GM06990 (cell line): ENCODE results near the gene DNAJA3.

Experiments
- DNase-seq: peaks from one replicate; pipeline ENCODE4 v3.0.0-alpha.2; 2011; ENCODE audit not compliant: insufficient read length; ENCODE audit errors: extremely low read depth
- H3K27me3 ChIP-seq: replicated peaks from 2 replicates; pipeline ENCODE4 v1.6.0; 2011; ENCODE audit warnings: low read length; ENCODE audit not compliant: control insufficient read depth, insufficient read depth
- H3K36me3 ChIP-seq: 2 replicates; pipeline ENCODE4 v1.5.1; 2011; ENCODE audit warnings: low read length; ENCODE audit not compliant: control insufficient read depth, insufficient read depth
- H3K4me3 ChIP-seq: replicated peaks from 2 replicates; pipeline ENCODE4 v1.5.1; 2011; ENCODE audit warnings: low read depth, mild to moderate bottlenecking, control low read depth, low read length
- TF ChIP-seq, protein P1 (sequence below): IDR thresholded peaks from 2 replicates; pipeline ENCODE4 v1.5.1; 2011; ENCODE audit warnings: low read length, control low read depth, mild to moderate bottlenecking, inconsistent platforms; ENCODE audit not compliant: insufficient read depth, poor library complexity, severe bottlenecking

Gene DNAJA3

GRCh38 chr16:4491898-4492297 lies 66.2 kb downstream of the DNAJA3 start:
- Histone ChIP-seq H3K36me3 (no peaks in the 10 kb centered on the region; the same call in 1 of the 2 replicates), H3K27me3 (no peaks in the 10 kb centered on the region), H3K4me3 (no peak overlapping the region)
- TF ChIP-seq, protein P1, sequence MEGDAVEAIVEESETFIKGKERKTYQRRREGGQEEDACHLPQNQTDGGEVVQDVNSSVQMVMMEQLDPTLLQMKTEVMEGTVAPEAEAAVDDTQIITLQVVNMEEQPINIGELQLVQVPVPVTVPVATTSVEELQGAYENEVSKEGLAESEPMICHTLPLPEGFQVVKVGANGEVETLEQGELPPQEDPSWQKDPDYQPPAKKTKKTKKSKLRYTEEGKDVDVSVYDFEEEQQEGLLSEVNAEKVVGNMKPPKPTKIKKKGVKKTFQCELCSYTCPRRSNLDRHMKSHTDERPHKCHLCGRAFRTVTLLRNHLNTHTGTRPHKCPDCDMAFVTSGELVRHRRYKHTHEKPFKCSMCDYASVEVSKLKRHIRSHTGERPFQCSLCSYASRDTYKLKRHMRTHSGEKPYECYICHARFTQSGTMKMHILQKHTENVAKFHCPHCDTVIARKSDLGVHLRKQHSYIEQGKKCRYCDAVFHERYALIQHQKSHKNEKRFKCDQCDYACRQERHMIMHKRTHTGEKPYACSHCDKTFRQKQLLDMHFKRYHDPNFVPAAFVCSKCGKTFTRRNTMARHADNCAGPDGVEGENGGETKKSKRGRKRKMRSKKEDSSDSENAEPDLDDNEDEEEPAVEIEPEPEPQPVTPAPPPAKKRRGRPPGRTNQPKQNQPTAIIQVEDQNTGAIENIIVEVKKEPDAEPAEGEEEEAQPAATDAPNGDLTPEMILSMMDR: no peak
- no peak for DNase-seq

DNA sequence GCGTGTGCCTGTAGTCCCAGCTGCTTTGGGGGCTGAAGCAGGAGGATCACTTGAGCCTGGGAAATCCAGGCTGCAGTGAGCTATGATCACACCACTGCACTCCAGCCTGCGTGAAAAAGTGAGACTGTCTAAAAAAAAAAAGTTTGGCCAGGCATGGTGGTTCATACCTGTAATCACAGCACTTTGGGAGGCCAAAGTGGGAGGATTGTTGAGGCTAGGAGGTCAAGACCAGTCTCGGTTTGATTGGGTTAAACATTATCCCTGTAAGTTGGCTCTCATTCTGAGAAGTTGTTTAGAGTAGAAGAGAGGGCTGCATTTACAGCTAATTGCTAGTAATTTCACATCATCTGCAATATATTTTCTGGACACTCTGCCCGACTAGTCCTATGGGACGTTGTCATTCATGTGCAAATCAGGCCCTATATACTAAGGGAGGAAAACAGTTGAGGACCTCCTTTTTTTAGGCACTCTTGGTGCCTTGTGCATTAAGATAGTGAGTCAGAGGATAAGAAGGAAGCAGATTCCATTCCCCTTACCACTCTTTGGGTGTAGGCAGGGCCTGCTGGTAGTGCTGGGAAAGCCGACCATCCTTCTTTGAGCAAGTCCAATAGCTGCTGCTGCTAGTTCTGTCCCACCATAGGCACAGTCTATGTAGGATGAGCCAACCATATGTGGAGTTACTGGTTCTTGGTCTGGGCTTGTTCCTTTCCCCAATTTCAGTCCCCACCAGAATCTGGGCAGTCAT lies 69.2 kb downstream of the DNAJA3 start:
- TF ChIP-seq, protein P1: no peak
- Histone ChIP-seq H3K36me3 (peaks cover 1% of the 10 kb centered on the region; the same call in 1 of the 2 replicates), H3K27me3 (no peaks in the 10 kb centered on the region), H3K4me3 (no peak overlapping the region)
- DNase-seq: no peak

- DNase-seq: no peak
- 0 out of 2 replicates have a peak, but pooled peaks cover 1% of the 10 kb centered on the region for H3K36me3 ChIP-seq
- TF ChIP-seq, protein P1: no peak
- H3K27me3 ChIP-seq: no peaks in the 10 kb centered on the region
- no peak overlapping the region for H3K4me3 ChIP-seq
Observed at GRCh38 chr16:4495766-4496165, 70.1 kb downstream of the DNAJA3 start.

GRCh38 chr16:4496305-4496704 lies 70.6 kb downstream of the DNAJA3 start:
- H3K4me3 ChIP-seq: no peak overlapping the region
- no peak for DNase-seq
- TF ChIP-seq, protein P1: no peak
- H3K27me3 ChIP-seq: no peaks in the 10 kb centered on the region
- H3K36me3 ChIP-seq: 0 out of 2 replicates have a peak, but pooled peaks cover 1% of the 10 kb centered on the region

- TF ChIP-seq, protein P1: no peak
- no peak for DNase-seq
- H3K36me3 ChIP-seq: peaks cover 3% of the 10 kb centered on the region; the same call in 1 of the 2 replicates
- no peak overlapping the region for H3K4me3 ChIP-seq
- H3K27me3 ChIP-seq: no peaks in the 10 kb centered on the region
Observed at GRCh38 chr16:4498546-4499195, 73.0 kb downstream of the DNAJA3 start.
